NCI-H2227 (cell line): Measurements from ENCODE around the gene PAK5.
"Not testable (repeated sequence)": the region's sequence is repeated elsewhere in the genome, so short reads cannot be mapped to it uniquely, and the experiment has no call there.

Experiments used
- DNase-seq: peaks from one replicate; lab custom pipeline; 2025; ENCODE audit not compliant: unreplicated experiment; lab: John Stamatoyannopoulos, UW

Gene PAK5

GRCh38 chr20:9686455-9686854 lies 152.4 kb downstream of the PAK5 start:
- no peak for DNase-seq

- no peak for DNase-seq
Observed at GRCh38 chr20:9686001-9686400, 152.9 kb downstream of the PAK5 start.

- DNase-seq, result no peak
Observed at GRCh38 chr20:9685011-9685410, 153.9 kb downstream of the PAK5 start.

- DNase-seq, result no peak
Observed at GRCh38 chr20:9677100-9677623, 161.7 kb downstream of the PAK5 start.

- no peak for DNase-seq
Observed at GRCh38 chr20:9672981-9673380, 165.9 kb downstream of the PAK5 start.

- DNase-seq, result no peak
Observed at GRCh38 chr20:9672027-9672426, 166.8 kb downstream of the PAK5 start.

- no peak for DNase-seq
Observed at GRCh38 chr20:9668381-9668780, 170.5 kb downstream of the PAK5 start.

GRCh38 chr20:9663423-9663822 lies 175.5 kb downstream of the PAK5 start:
- no peak for DNase-seq

GRCh38 chr20:9660236-9660868 lies 178.5 kb downstream of the PAK5 start:
- no peak for DNase-seq

- no peak for DNase-seq
Observed at GRCh38 chr20:9647741-9648140, 191.1 kb downstream of the PAK5 start.

GRCh38 chr20:9646375-9646774 lies 192.5 kb downstream of the PAK5 start:
- no peak for DNase-seq

GRCh38 chr20:9642882-9643281 lies 196.0 kb downstream of the PAK5 start:
- no peak for DNase-seq

GRCh38 chr20:9641499-9642000 lies 197.3 kb downstream of the PAK5 start:
- DNase-seq, result not testable (repeated sequence)

- DNase-seq, result no peak
Observed at GRCh38 chr20:9637889-9638288, 201.0 kb downstream of the PAK5 start.

GRCh38 chr20:9635750-9636149 lies 203.1 kb downstream of the PAK5 start:
- no peak for DNase-seq

- no peak for DNase-seq
Observed at GRCh38 chr20:9634327-9634726, 204.5 kb downstream of the PAK5 start.

GRCh38 chr20:9632991-9633390 lies 205.9 kb downstream of the PAK5 start:
- DNase-seq, result no peak

- DNase-seq, result no peak
Observed at GRCh38 chr20:9632265-9632664, 206.6 kb downstream of the PAK5 start.

- DNase-seq, result no peak
Observed at GRCh38 chr20:9630554-9630953, 208.3 kb downstream of the PAK5 start.

GRCh38 chr20:9629831-9630230 lies 209.0 kb downstream of the PAK5 start:
- no peak for DNase-seq

GRCh38 chr20:9628589-9628988 lies 210.3 kb downstream of the PAK5 start:
- DNase-seq, result no peak

GRCh38 chr20:9628141-9628540 lies 210.7 kb downstream of the PAK5 start:
- DNase-seq, result no peak

- no peak for DNase-seq
Observed at GRCh38 chr20:9627219-9627618, 211.7 kb downstream of the PAK5 start.
